GM18511 (cell line): ENCODE measurements around the gene LYPD6.
"Not testable (repeated sequence)": the region's sequence is repeated elsewhere in the genome, so short reads cannot be mapped to it uniquely, and the experiment has no call there.

ENCODE experiments used
- ATAC-seq: cut with Tn5 transposase; IDR thresholded peaks from one replicate; pipeline ENCODE4 v1.9.1; 2021; ENCODE audit warnings: mild to moderate bottlenecking, moderate library complexity; ENCODE audit not compliant: unreplicated experiment

LYPD6 gene

GRCh38 chr2:149492923-149493322 is 162.5 kb downstream of the LYPD6 start:
- no peak for ATAC-seq

- not testable (repeated sequence) for ATAC-seq
These were observed 168.8 kb downstream of the LYPD6 start for GRCh38 chr2:149499204-149499603.

- not testable (repeated sequence) for ATAC-seq
These were observed 176.4 kb downstream of the LYPD6 start for GRCh38 chr2:149506808-149507207.

- no peak for ATAC-seq
These were observed 177.6 kb downstream of the LYPD6 start for GRCh38 chr2:149507974-149508373.

GRCh38 chr2:149513461-149513860 is 183.1 kb downstream of the LYPD6 start:
- no peak for ATAC-seq
